Keratinocyte (primary cell): ENCODE measurements around the gene FAM3A. TPM values are rescaled to one million over a fixed set of nuclear protein-coding genes. Genes with fewer than 3 reads are reported as not detected.

Experiments used
- DNase-seq: peaks from one replicate; pipeline ENCODE4 v3.0.0-alpha.2; 2011; ENCODE audit warnings: low read depth, missing footprints, low spot score
- FAIRE-seq: peaks from 2 replicates; lab custom pipeline; 2011; peaks lifted over from hg19 to GRCh38; lab: Jason Lieb, UNC
- H2AFZ ChIP-seq: 2 replicates; pipeline ENCODE4 v1.6.0; 2012; ENCODE audit warnings: low read length, control low read depth, inconsistent platforms; ENCODE audit not compliant: control insufficient read depth
- H3K27ac ChIP-seq: 2 replicates; pipeline ENCODE4 v1.5.1; 2011; ENCODE audit warnings: low read length; ENCODE audit not compliant: control insufficient read depth, insufficient read depth
- H3K27me3 ChIP-seq: 3 replicates; pipeline ENCODE4 v1.6.0; 2011; ENCODE audit warnings: low read length; ENCODE audit not compliant: control insufficient read depth, insufficient read depth; ENCODE audit errors: extremely low read depth
- H3K36me3 ChIP-seq, 2 experiments: 2 replicates in 1 of 2; 3 replicates in 1 of 2; pipeline ENCODE4 v1.5.1; 2011; ENCODE audit warnings: low read length in 2 of 2, mild to moderate bottlenecking in 1 of 2; ENCODE audit not compliant: control insufficient read depth in 2 of 2, insufficient read depth in 2 of 2; ENCODE audit errors: extremely low read depth in 1 of 2
- H3K4me1 ChIP-seq: 3 replicates; pipeline ENCODE4 v1.5.1; 2011; ENCODE audit warnings: low read length; ENCODE audit not compliant: control insufficient read depth, insufficient read depth; ENCODE audit errors: extremely low read depth
- H3K4me2 ChIP-seq: 3 replicates; pipeline ENCODE4 v1.6.0; 2011; ENCODE audit warnings: low read depth, low read length; ENCODE audit not compliant: control insufficient read depth, insufficient read depth; ENCODE audit errors: extremely low read depth
- H3K4me3 ChIP-seq, 3 experiments: fragments of 200-600 bp in 1 of 3; sonication (generic) in 1 of 3; 2 replicates in 2 of 3; 3 replicates in 1 of 3; pipeline ENCODE4 v1.5.1; 2011 to 2016; ENCODE audit warnings: low read length in 3 of 3, mild to moderate bottlenecking in 3 of 3, control low read depth in 2 of 3, inconsistent platforms in 1 of 3, low read depth in 1 of 3, mixed read lengths in 1 of 3, mixed run types in 1 of 3, moderate library complexity in 1 of 3; ENCODE audit not compliant: control insufficient read depth in 2 of 3, insufficient read depth in 2 of 3; ENCODE audit errors: extremely low read depth in 1 of 3
- H3K79me2 ChIP-seq: 2 replicates; pipeline ENCODE4 v1.6.0; 2012; ENCODE audit warnings: low read length; ENCODE audit not compliant: control insufficient read depth, insufficient read depth
- H3K9ac ChIP-seq: 3 replicates; pipeline ENCODE4 v1.6.0; 2011; ENCODE audit warnings: low read length; ENCODE audit not compliant: control insufficient read depth, insufficient read depth; ENCODE audit errors: extremely low read depth
- H3K9me1 ChIP-seq: 3 replicates; pipeline ENCODE4 v1.6.0; 2011; ENCODE audit warnings: low read length; ENCODE audit not compliant: control insufficient read depth, insufficient read depth; ENCODE audit errors: extremely low read depth
- H3K9me3 ChIP-seq: 2 replicates; pipeline ENCODE4 v1.5.1; 2012; ENCODE audit warnings: low read depth, low read length; ENCODE audit not compliant: control insufficient read depth
- H4K20me1 ChIP-seq: 3 replicates; pipeline ENCODE4 v1.6.0; 2011; ENCODE audit warnings: low read length; ENCODE audit not compliant: control insufficient read depth, insufficient read depth; ENCODE audit errors: extremely low read depth
- CTCF ChIP-seq, 3 experiments: IDR thresholded peaks in 1 of 3; conservative IDR thresholded peaks in 1 of 3; optimal IDR thresholded peaks in 1 of 3; 2 replicates in 2 of 3; 3 replicates in 1 of 3; pipeline versions ENCODE3 to v1.5.1; 2011; ENCODE audit warnings: low read length in 3 of 3, mild to moderate bottlenecking in 3 of 3, moderate library complexity in 2 of 3, control low read depth in 1 of 3, inconsistent platforms in 1 of 3; ENCODE audit not compliant: insufficient read depth in 2 of 3; ENCODE audit errors: extremely low read depth in 1 of 3
- EZH2 ChIP-seq: IDR thresholded peaks from one replicate; pipeline ENCODE4 v1.6.1; 2012; ENCODE audit warnings: inconsistent platforms, mild to moderate bottlenecking, low read length, moderate library complexity
- dilution Hi-C: fragments of 300-500 bp; cut with MboI; formaldehyde crosslinking; loops from one replicate; pipeline ENCODE4 v1.7.0; 2020; ENCODE audit warnings: low sequenced_read_pairs; ENCODE audit not compliant: extremely low pct_ligation_motif_present
- polyA plus RNA-seq, 5 experiments: library from polyadenylated mRNA; depleted of rRNA in 3 of 5; stranded (reverse) in 3 of 5; stranded (forward) in 1 of 5; unstranded in 1 of 5; fragments of >200 nt; gene quantifications; 1 replicate in 1 of 5; 2 replicates in 3 of 5; 3 replicates in 1 of 5; pipeline versions ENCODE4 v1.2.1 to v1.2.3, GENCODE V29; 2011 to 2012; ENCODE audit warnings: missing spikeins in 2 of 5, low read depth in 1 of 5, low replicate concordance in 1 of 5

The FAM3A gene
- polyA plus RNA-seq, 1 donor (not counting 4 experiments of a cell fraction or from before 2014, with no cell fraction given): 15.8 TPM

GRCh38 chrX:154490414-154491083, 25.5 kb downstream of the FAM3A start, which contains the start of gene SLC10A3:
Gene SLC10A3 (minus strand): TSS chrX:154490629. CDS start chrX:154488940, 1,689 bp downstream.
- Histone ChIP-seq H3K36me3 (peaks cover 0 to 2% of the 10 kb centered on the region in 2 experiments), H3K4me1 (peaks cover 7% of the 10 kb centered on the region), H3K27ac (peak within 1 kb of the TSS; percentile 78), H3K9me1 (no peaks in the 10 kb centered on the region), H3K4me2 (peak within 1 kb of the TSS; percentile 77), H2AFZ (peak within 1 kb of the TSS; percentile 87), H3K79me2 (peaks cover 5% of the 10 kb centered on the region), H3K9me3 (no peaks in the 10 kb centered on the region), H3K27me3 (no peaks in the 10 kb centered on the region), H3K9ac (peak within 1 kb of the TSS; percentile 70), H3K4me3 (peak within 1 kb of the TSS; percentile 55 to 71 (median 58)), H4K20me1 (no peaks in the 10 kb centered on the region)
- dilution Hi-C loops: no loop called here
- TF ChIP-seq EZH2 (no peak), CTCF (optimal IDR thresholded peaks at IDR 0.05 in 1 of 3, IDR thresholded peaks at IDR 0.05 in 1 of 3, conservative IDR thresholded peaks at IDR 0.05 in 1 of 3; ENCODE audit: extremely low read depth in 1 of 3, insufficient read depth in 2 of 3, low read length in 3 of 3) (no peak)
- FAIRE-seq (no peak), DNase-seq (peak; percentile 60)

- Histone ChIP-seq H3K9ac (peak overlapping the region; percentile 61), H3K4me3 (peak overlapping the region; percentile 42 to 71 (median 43)), H3K4me1 (peaks cover 7% of the 10 kb centered on the region), H3K9me1 (no peaks in the 10 kb centered on the region), H3K27ac (peak overlapping the region; percentile 1), H2AFZ (no peak overlapping the region), H3K27me3 (no peaks in the 10 kb centered on the region), H3K36me3 (peaks cover 0 to 2% of the 10 kb centered on the region in 2 experiments), H3K9me3 (no peaks in the 10 kb centered on the region), H3K79me2 (peaks cover 8% of the 10 kb centered on the region), H4K20me1 (no peaks in the 10 kb centered on the region), H3K4me2 (peak overlapping the region; percentile 65)
- DNase-seq (peak; percentile 1), FAIRE-seq (no peak)
- dilution Hi-C loops: no loop called here
- TF ChIP-seq EZH2: no peak
- TF ChIP-seq CTCF (optimal IDR thresholded peaks at IDR 0.05 in 1 of 3, IDR thresholded peaks at IDR 0.05 in 1 of 3, conservative IDR thresholded peaks at IDR 0.05 in 1 of 3; ENCODE audit: extremely low read depth in 1 of 3, insufficient read depth in 2 of 3, low read length in 3 of 3): no peak
Observed at GRCh38 chrX:154490021-154490413, 26.0 kb downstream of the FAM3A start.
